Thyroid gland (tissue), 4 donors: Measurements from ENCODE around the gene TSTD2. TPM values are rescaled to one million over a fixed set of nuclear protein-coding genes. Genes with fewer than 3 reads are reported as not detected.
A peak's percentile ranks its signal among the peaks of the same experiment; 100 is the strongest.

Experiments
- DNase-seq, 2 donors: peaks; one replicate each; pipeline ENCODE4 v3.0.0-alpha.2; 2019
- H3K27ac ChIP-seq, 3 donors: fragments of 200-600 bp; sonication (generic); 1 replicate in 2 of 3; 2 replicates in 1 of 3; pipeline ENCODE4 v1.5.1; 2016 to 2019; ENCODE audit warnings: mild to moderate bottlenecking in 1 of 3, moderate library complexity in 1 of 3
- H3K27me3 ChIP-seq: fragments of 200-600 bp; sonication (generic); one replicate; pipeline ENCODE4 v1.5.1; 2019
- H3K36me3 ChIP-seq, 2 donors: fragments of 200-600 bp; sonication (generic); one replicate each; pipeline ENCODE4 v1.5.1; 2016 to 2019
- H3K4me1 ChIP-seq, 2 donors: fragments of 200-600 bp; sonication (generic); one replicate each; pipeline ENCODE4 v1.5.1; 2017 to 2019
- H3K4me3 ChIP-seq, 3 donors: fragments of 200-600 bp; sonication (generic); replicated peaks in 1 of 3; 1 replicate in 2 of 3; 2 replicates in 1 of 3; pipeline ENCODE4 v1.5.1; 2016; ENCODE audit warnings: mild to moderate bottlenecking in 1 of 3
- H3K9me3 ChIP-seq: fragments of 200-600 bp; sonication (generic); one replicate; pipeline ENCODE4 v1.5.1; 2017
- POLR2A ChIP-seq, 2 donors: fragments of 450-650 bp; IDR thresholded peaks; one replicate each; pipeline ENCODE4 v1.6.1; 2017; ENCODE audit warnings: antibody characterized with exemption in 2 of 2, mild to moderate bottlenecking in 2 of 2, moderate library complexity in 1 of 2
- WGBS, 2 donors: methylation state at CpG; one replicate each; pipeline ENCODE4 v1.1.5; 2017; 5-methylcytosine and 5-hydroxymethylcytosine counted together
- intact Hi-C: fragments of 100-400 bp; cut with DNase I; formaldehyde crosslinking; loops from one replicate; pipeline ENCODE4 v1.15.1; 2023
- total RNA-seq, 4 donors: library from RNA; depleted of rRNA; stranded (reverse); fragments of >200 nt; gene quantifications; one replicate each; pipeline ENCODE4 v1.2.3, GENCODE V29; 2016
- TF ChIP-seq, protein P1 (sequence below), 6 experiments: fragments of 200-600 bp in 3 of 6; fragments of 450-650 bp in 3 of 6; sonication (generic) in 3 of 6; IDR thresholded peaks; one replicate each; pipeline ENCODE4 v1.5.1; 2016 to 2019; ENCODE audit warnings: antibody characterized with exemption in 6 of 6, mild to moderate bottlenecking in 2 of 6, inconsistent platforms in 1 of 6, moderate library complexity in 1 of 6

TSTD2 gene
- total RNA-seq, 4 donors from 2014 or later: 34.1 to 53.1 (median 34.7) TPM

- 81 to 87% methylated on average over 3 to 6 of the region's 6 CpGs for WGBS, 2 donors
- peaks cover 14 to 15% of the 10 kb centered on the region in 2 donors for H3K4me1 ChIP-seq
- peaks cover 6 to 16% of the 10 kb centered on the region in 2 donors for H3K36me3 ChIP-seq
- no peak overlapping the region for H3K4me3 ChIP-seq
- DNase-seq: no peak
- H3K9me3 ChIP-seq: no peaks in the 10 kb centered on the region
- no peak overlapping the region for H3K27ac ChIP-seq
- TF ChIP-seq, protein P1, sequence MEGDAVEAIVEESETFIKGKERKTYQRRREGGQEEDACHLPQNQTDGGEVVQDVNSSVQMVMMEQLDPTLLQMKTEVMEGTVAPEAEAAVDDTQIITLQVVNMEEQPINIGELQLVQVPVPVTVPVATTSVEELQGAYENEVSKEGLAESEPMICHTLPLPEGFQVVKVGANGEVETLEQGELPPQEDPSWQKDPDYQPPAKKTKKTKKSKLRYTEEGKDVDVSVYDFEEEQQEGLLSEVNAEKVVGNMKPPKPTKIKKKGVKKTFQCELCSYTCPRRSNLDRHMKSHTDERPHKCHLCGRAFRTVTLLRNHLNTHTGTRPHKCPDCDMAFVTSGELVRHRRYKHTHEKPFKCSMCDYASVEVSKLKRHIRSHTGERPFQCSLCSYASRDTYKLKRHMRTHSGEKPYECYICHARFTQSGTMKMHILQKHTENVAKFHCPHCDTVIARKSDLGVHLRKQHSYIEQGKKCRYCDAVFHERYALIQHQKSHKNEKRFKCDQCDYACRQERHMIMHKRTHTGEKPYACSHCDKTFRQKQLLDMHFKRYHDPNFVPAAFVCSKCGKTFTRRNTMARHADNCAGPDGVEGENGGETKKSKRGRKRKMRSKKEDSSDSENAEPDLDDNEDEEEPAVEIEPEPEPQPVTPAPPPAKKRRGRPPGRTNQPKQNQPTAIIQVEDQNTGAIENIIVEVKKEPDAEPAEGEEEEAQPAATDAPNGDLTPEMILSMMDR (IDR thresholded peaks at IDR 0.05): no peak
- no peak for TF ChIP-seq POLR2A (IDR thresholded peaks at IDR 0.05)
- intact Hi-C loops: no loop called here
- H3K27me3 ChIP-seq: no peaks in the 10 kb centered on the region
Observed at GRCh38 chr9:97572892-97573365, 60.2 kb downstream of the TSTD2 start.

DNA sequence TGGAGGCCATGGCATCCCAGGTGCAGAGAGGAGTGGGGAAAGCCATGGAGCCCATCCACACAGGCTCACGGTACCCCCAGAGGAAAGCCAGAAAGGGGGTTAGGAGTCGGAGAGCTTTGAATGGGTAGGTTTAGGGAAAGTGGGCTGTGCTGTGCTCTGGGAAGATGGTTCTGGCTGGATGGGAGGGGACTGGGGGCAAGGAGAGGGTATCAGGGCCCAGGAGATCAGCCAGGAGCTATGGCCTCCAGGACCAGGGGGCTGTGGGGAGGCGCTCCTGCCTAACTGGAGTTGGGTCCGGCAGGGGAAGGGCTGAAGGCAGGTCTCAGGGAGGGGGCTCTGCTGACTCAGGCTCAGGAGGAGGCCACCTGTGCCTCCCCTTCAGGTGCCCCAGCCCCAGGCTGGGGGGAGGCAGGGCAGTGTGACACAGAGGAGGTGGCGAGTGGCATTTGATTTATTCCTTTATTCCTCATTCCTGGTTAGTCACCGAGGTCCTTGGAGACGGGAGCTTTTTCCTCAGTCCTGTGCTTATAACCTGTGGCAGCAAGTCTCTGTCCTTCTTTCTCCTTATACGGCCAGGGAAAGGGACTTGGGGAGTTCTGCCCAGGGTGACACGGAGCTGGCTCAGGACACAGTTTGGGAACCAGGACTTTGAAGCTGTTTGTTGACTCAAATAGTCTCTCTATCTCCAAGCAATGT is 60.8 kb downstream of the TSTD2 start:
- WGBS, 2 donors: 84 to 93% methylated on average over 9 of the region's 9 CpGs
- intact Hi-C loops: no loop called here
- no peak overlapping the region for H3K27ac ChIP-seq
- no peaks in the 10 kb centered on the region for H3K27me3 ChIP-seq
- peaks cover 6 to 16% of the 10 kb centered on the region in 2 donors for H3K36me3 ChIP-seq
- H3K4me1 ChIP-seq: peaks cover 14 to 15% of the 10 kb centered on the region in 2 donors
- TF ChIP-seq, protein P1 (IDR thresholded peaks at IDR 0.05): no peak
- no peak for TF ChIP-seq POLR2A (IDR thresholded peaks at IDR 0.05)
- no peak overlapping the region for H3K4me3 ChIP-seq
- DNase-seq: no peak
- H3K9me3 ChIP-seq: no peaks in the 10 kb centered on the region

DNA sequence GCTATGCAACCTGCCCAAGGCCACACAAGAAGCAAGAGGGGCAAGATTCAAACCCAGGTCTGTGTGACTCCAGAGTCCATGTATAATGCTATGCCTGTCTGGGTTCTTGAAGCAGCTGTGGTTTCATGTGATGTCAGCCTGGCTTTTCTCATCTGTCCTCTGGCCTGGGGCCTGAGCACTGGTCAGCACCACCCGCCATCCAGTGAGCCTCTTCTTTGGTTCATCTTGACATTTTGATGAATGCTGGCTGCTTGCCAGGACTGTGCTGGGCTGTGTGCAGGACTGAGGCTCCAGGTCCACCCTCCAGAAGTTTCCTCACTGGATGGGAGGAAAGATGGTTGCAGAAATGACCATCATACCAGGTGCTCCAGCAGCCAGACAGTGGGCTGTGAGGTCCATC is 61.5 kb downstream of the TSTD2 start:
- DNase-seq: no peak
- H3K36me3 ChIP-seq: peaks cover 6 to 16% of the 10 kb centered on the region in 2 donors

GRCh38 chr9:97570899-97571298 is 62.3 kb downstream of the TSTD2 start:
- Histone ChIP-seq H3K4me1 (peaks cover 14 to 15% of the 10 kb centered on the region in 2 donors), H3K36me3 (peaks cover 11 to 16% of the 10 kb centered on the region in 2 donors), H3K27ac (peak overlapping the region; percentile 29 to 87 (median 39)), H3K27me3 (no peaks in the 10 kb centered on the region), H3K9me3 (no peaks in the 10 kb centered on the region), H3K4me3 (no peak overlapping the region)
- peak in 1 of 2 donors; percentile 42 for TF ChIP-seq POLR2A (IDR thresholded peaks at IDR 0.05)
- TF ChIP-seq, protein P1 (IDR thresholded peaks at IDR 0.05): no peak
- WGBS, 2 donors: 79 to 82% methylated on average over 6 of the region's 6 CpGs
- DNase-seq: peak; percentile 96
- intact Hi-C loops: no loop called here

More for the DNA sequence above, 61.5 kb downstream of the TSTD2 start:
- Histone ChIP-seq H3K4me1 (peaks cover 14 to 15% of the 10 kb centered on the region in 2 donors), H3K9me3 (no peaks in the 10 kb centered on the region), H3K27me3 (no peaks in the 10 kb centered on the region), H3K4me3 (no peak overlapping the region), H3K27ac (peak overlapping the region in 2 of 3 donors; percentile 39 to 87)
- intact Hi-C loops: no loop called here
- 83 to 100% methylated on average over 1 of the region's 1 CpG for WGBS, 2 donors
- TF ChIP-seq, protein P1 (IDR thresholded peaks at IDR 0.05): no peak
- no peak for TF ChIP-seq POLR2A (IDR thresholded peaks at IDR 0.05)
